MM.1S (cell line): ENCODE data around the gene BDNF.

Source experiments
- DNase-seq: peaks from one replicate; pipeline ENCODE4 v3.0.0-alpha.2; 2015
- H2AFZ ChIP-seq: fragments of 300-600 bp; sonication (generic); 2 replicates; pipeline ENCODE4 v1.6.0; 2016; ENCODE audit warnings: antibody characterized with exemption, low read length
- H3F3A ChIP-seq: fragments of 300-600 bp; sonication (generic); 2 replicates; pipeline ENCODE4 v1.6.1; 2016; ENCODE audit warnings: mild to moderate bottlenecking, antibody characterized with exemption, low read length, moderate library complexity, mixed read lengths; ENCODE audit not compliant: insufficient read depth
- H3K27ac ChIP-seq: fragments of 300-600 bp; sonication (generic); 2 replicates; pipeline ENCODE4 v1.5.1; 2016; ENCODE audit warnings: mild to moderate bottlenecking, low read length
- H3K27me3 ChIP-seq: fragments of 300-600 bp; sonication (generic); replicated peaks from 2 replicates; pipeline ENCODE4 v1.6.0; 2016; ENCODE audit warnings: low read length; ENCODE audit not compliant: insufficient read depth
- H3K36me3 ChIP-seq: fragments of 300-600 bp; sonication (generic); replicated peaks from 2 replicates; pipeline ENCODE4 v1.6.1; 2016; ENCODE audit warnings: mild to moderate bottlenecking, low read length, mixed read lengths; ENCODE audit not compliant: insufficient read depth
- H3K4me1 ChIP-seq: fragments of 300-600 bp; sonication (generic); 2 replicates; pipeline ENCODE4 v1.6.1; 2016; ENCODE audit warnings: low read length, mixed read lengths
- H3K4me2 ChIP-seq: fragments of 300-600 bp; sonication (generic); 2 replicates; pipeline ENCODE4 v1.6.0; 2016; ENCODE audit warnings: low read depth, low read length
- H3K4me3 ChIP-seq: fragments of 300-600 bp; sonication (generic); 2 replicates; pipeline ENCODE4 v1.5.1; 2016; ENCODE audit warnings: low read length, mixed read lengths
- H3K79me2 ChIP-seq: fragments of 300-600 bp; sonication (generic); 2 replicates; pipeline ENCODE4 v1.6.1; 2016; ENCODE audit warnings: mixed run types, low read length, mixed read lengths
- H3K9ac ChIP-seq: fragments of 300-600 bp; sonication (generic); 2 replicates; pipeline ENCODE4 v1.6.1; 2016; ENCODE audit warnings: low read length, mixed read lengths
- H3K9me2 ChIP-seq: fragments of 300-600 bp; sonication (generic); replicated peaks from 2 replicates; pipeline ENCODE4 v1.6.1; 2016; ENCODE audit warnings: mild to moderate bottlenecking, low read length, mixed read lengths; ENCODE audit not compliant: insufficient read depth
- H3K9me3 ChIP-seq: fragments of 300-600 bp; sonication (generic); replicated peaks from 2 replicates; pipeline ENCODE4 v1.6.1; 2016; ENCODE audit warnings: mild to moderate bottlenecking, low read length, mixed read lengths; ENCODE audit not compliant: insufficient read depth
- H4K20me1 ChIP-seq: fragments of 300-600 bp; sonication (generic); 2 replicates; pipeline ENCODE4 v1.6.1; 2016; ENCODE audit warnings: mild to moderate bottlenecking, low read length, moderate library complexity, mixed read lengths; ENCODE audit not compliant: insufficient read depth
- EZH2 ChIP-seq: fragments of 300-600 bp; sonication (generic); optimal IDR thresholded peaks from 2 replicates; pipeline ENCODE3; 2017; ENCODE audit warnings: low read depth, mild to moderate bottlenecking, antibody characterized with exemption, low read length, mixed read lengths
- EZH2phosphoT487 ChIP-seq: fragments of 300-600 bp; sonication (generic); IDR thresholded peaks from 2 replicates; pipeline ENCODE4 v1.6.1; 2018; ENCODE audit warnings: antibody characterized with exemption, low read length
- TF ChIP-seq, protein P1 (sequence below): fragments of 300-600 bp; sonication (generic); IDR thresholded peaks from 2 replicates; pipeline ENCODE4 v1.5.1; 2016; ENCODE audit warnings: antibody characterized with exemption, low read length, mixed read lengths

BDNF gene

DNA sequence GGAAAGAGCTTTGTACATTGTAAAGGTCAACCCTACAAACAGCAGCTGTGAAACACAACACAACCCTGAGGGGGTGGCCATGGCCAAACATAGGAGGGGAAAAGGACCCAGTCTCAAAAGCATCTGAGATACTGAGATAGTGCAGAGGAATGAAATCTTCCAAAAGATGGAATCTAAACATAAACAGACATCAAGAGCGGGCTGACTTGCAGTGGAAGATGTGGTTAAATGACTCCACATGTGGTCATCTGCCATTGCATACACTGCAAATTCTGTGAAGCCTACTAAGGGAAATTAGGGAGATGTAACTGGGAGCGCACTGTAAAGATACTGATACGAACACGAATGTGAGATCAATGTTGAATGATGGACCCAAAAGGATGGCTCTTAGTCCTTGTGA, 22.0 kb downstream of the BDNF start:
- Histone ChIP-seq H3K9me3 (no peaks in the 10 kb centered on the region), H4K20me1 (no peaks in the 10 kb centered on the region), H2AFZ (no peak overlapping the region), H3K9me2 (no peaks in the 10 kb centered on the region), H3K4me2 (no peak overlapping the region), H3K4me3 (no peak overlapping the region), H3K36me3 (no peaks in the 10 kb centered on the region), H3F3A (no peaks in the 10 kb centered on the region), H3K27me3 (no peaks in the 10 kb centered on the region), H3K9ac (no peak overlapping the region), H3K27ac (no peak overlapping the region), H3K4me1 (peaks cover 4% of the 10 kb centered on the region; the same call in 1 of the 2 replicates), H3K79me2 (no peaks in the 10 kb centered on the region)
- no peak for DNase-seq
- TF ChIP-seq, protein P1, sequence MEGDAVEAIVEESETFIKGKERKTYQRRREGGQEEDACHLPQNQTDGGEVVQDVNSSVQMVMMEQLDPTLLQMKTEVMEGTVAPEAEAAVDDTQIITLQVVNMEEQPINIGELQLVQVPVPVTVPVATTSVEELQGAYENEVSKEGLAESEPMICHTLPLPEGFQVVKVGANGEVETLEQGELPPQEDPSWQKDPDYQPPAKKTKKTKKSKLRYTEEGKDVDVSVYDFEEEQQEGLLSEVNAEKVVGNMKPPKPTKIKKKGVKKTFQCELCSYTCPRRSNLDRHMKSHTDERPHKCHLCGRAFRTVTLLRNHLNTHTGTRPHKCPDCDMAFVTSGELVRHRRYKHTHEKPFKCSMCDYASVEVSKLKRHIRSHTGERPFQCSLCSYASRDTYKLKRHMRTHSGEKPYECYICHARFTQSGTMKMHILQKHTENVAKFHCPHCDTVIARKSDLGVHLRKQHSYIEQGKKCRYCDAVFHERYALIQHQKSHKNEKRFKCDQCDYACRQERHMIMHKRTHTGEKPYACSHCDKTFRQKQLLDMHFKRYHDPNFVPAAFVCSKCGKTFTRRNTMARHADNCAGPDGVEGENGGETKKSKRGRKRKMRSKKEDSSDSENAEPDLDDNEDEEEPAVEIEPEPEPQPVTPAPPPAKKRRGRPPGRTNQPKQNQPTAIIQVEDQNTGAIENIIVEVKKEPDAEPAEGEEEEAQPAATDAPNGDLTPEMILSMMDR: no peak
- TF ChIP-seq EZH2 (no peak), EZH2phosphoT487 (no peak)

DNA sequence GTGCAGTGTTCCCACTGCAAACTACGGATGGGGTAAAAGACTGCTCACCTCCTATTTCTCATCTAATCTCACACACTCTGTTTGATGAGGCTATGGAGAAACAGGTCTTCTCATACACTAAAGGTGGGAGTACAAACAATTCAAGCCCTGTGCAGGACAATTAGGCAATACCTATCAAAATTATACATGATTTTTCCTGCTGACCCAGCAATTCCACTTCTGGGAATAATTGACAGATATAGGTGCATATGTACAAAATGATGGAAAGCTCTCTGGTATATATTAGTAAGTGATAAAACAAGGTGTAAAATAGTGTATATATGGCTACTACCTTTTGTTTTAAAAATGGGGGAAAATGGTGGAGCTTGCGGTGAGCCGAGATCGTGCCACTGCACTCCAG, 23.1 kb downstream of the BDNF start:
- TF ChIP-seq EZH2 (no peak), EZH2phosphoT487 (no peak)
- TF ChIP-seq, protein P1: no peak
- no peak overlapping the region for H3K9ac ChIP-seq
- no peak for DNase-seq
- no peaks in the 10 kb centered on the region for H3K27me3 ChIP-seq
- no peak overlapping the region for H2AFZ ChIP-seq
- no peaks in the 10 kb centered on the region for H3K9me2 ChIP-seq
- H3K9me3 ChIP-seq: no peaks in the 10 kb centered on the region
- no peaks in the 10 kb centered on the region for H4K20me1 ChIP-seq
- H3K27ac ChIP-seq: no peak overlapping the region
- no peaks in the 10 kb centered on the region for H3F3A ChIP-seq
- no peak overlapping the region for H3K4me2 ChIP-seq
- H3K36me3 ChIP-seq: no peaks in the 10 kb centered on the region
- H3K79me2 ChIP-seq: no peaks in the 10 kb centered on the region
- H3K4me1 ChIP-seq: peaks cover 4% of the 10 kb centered on the region; the same call in 1 of the 2 replicates
- no peak overlapping the region for H3K4me3 ChIP-seq

GRCh38 chr11:27673979-27674663, 26.1 kb downstream of the BDNF start:
- H3K79me2 ChIP-seq: no peaks in the 10 kb centered on the region
- H3K9me2 ChIP-seq: no peaks in the 10 kb centered on the region
- no peak overlapping the region for H3K27ac ChIP-seq
- no peaks in the 10 kb centered on the region for H3K27me3 ChIP-seq
- no peaks in the 10 kb centered on the region for H3K9me3 ChIP-seq
- TF ChIP-seq, protein P1: no peak
- no peak for TF ChIP-seq EZH2phosphoT487
- no peak for TF ChIP-seq EZH2
- no peaks in the 10 kb centered on the region for H3F3A ChIP-seq
- H3K36me3 ChIP-seq: no peaks in the 10 kb centered on the region
- DNase-seq: no peak
- H3K4me2 ChIP-seq: no peak overlapping the region
- no peaks in the 10 kb centered on the region for H4K20me1 ChIP-seq
- no peak overlapping the region for H2AFZ ChIP-seq
- H3K9ac ChIP-seq: no peak overlapping the region
- no peak overlapping the region for H3K4me3 ChIP-seq
- H3K4me1 ChIP-seq: 0 out of 2 replicates have a peak, but pooled peaks cover under 1% of the 10 kb centered on the region
